MM.1S (cell line): ENCODE measurements around the gene IMMP2L.

Experiments used
- EZH2phosphoT487 ChIP-seq: fragments of 300-600 bp; sonication (generic); IDR thresholded peaks from 2 replicates; pipeline ENCODE4 v1.6.1; 2018; ENCODE audit warnings: antibody characterized with exemption, low read length
- TF ChIP-seq, protein P1 (sequence below): fragments of 300-600 bp; sonication (generic); IDR thresholded peaks from 2 replicates; pipeline ENCODE4 v1.5.1; 2016; ENCODE audit warnings: antibody characterized with exemption, low read length, mixed read lengths

DNA sequence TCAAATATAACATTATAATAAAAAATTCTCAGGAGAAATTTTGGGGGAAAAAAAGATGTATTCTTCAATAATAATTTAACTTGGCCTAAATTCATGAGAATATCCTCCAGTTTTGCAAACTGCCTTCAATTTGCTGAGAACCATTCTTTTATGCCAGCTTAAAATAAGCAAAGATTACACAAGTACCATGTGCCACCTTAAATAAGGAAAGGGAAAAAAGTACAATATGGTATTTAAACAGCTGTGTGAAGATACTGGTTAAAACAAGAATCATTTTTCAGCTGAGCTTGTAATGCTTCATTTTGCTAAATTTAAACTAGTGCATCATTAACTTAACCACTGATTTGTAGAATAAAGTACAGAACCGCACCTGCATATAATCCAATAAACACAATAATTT, 253.6 kb downstream of the IMMP2L start:
- TF ChIP-seq, protein P1, sequence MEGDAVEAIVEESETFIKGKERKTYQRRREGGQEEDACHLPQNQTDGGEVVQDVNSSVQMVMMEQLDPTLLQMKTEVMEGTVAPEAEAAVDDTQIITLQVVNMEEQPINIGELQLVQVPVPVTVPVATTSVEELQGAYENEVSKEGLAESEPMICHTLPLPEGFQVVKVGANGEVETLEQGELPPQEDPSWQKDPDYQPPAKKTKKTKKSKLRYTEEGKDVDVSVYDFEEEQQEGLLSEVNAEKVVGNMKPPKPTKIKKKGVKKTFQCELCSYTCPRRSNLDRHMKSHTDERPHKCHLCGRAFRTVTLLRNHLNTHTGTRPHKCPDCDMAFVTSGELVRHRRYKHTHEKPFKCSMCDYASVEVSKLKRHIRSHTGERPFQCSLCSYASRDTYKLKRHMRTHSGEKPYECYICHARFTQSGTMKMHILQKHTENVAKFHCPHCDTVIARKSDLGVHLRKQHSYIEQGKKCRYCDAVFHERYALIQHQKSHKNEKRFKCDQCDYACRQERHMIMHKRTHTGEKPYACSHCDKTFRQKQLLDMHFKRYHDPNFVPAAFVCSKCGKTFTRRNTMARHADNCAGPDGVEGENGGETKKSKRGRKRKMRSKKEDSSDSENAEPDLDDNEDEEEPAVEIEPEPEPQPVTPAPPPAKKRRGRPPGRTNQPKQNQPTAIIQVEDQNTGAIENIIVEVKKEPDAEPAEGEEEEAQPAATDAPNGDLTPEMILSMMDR, result no peak
- TF ChIP-seq EZH2phosphoT487, result no peak
